ENCODE measurements around the gene UQCR11. TPM values are rescaled to one million over a fixed set of nuclear protein-coding genes. Genes with fewer than 3 reads are reported as not detected.
A peak's percentile ranks its signal among the peaks of the same experiment; 100 is the strongest.

The UQCR11 gene
- total and polyA plus RNA-seq, 2 of the 8 experiments (the other 6 are each of a cell fraction or from before 2014, with no cell fraction given) = 162 to 171 TPM

DNA sequence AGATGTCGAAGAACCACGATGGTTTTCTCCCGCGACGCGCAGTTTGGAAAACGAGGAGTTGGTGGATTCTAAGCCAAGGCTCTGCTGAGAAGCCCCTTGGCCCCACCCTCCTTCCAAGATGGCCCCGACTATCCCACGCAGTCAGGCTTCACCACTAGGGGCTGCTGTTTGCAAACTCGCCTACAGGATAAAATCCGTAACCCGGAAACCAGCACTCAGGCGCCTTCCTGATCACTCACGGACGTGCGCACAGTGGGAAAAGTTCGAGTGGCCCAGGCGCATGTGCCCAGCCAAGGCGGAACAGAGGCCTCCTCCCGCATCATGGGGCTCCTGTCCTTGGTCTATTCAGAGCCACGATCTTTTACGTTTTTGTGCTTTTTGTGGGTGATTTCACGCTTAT lies 19.2 kb upstream of the UQCR11 start:
- Histone ChIP-seq H2BK120ac (replicated peaks; ENCODE audit: low read depth, low read length) (no peak overlapping the region), H3K27me3 (replicated peaks in 1 of 4; ENCODE audit: control insufficient read depth in 3 of 4, extremely low read depth in 1 of 4, insufficient read depth in 3 of 4, low read length in 3 of 4) (no peaks in the 10 kb centered on the region), H3K9ac (replicated peaks in 1 of 4; ENCODE audit: extremely low read depth in 1 of 4, low read depth in 3 of 4, low read length in 3 of 4) (no peak overlapping the region), H4K20me1 (replicated peaks in 1 of 2; ENCODE audit: control insufficient read depth in 1 of 2, insufficient read depth in 2 of 2, low read length in 2 of 2) (peaks cover 17 to 22% of the 10 kb centered on the region in 2 experiments), H3K23ac (ENCODE audit: insufficient read length) (no peak overlapping the region), H2AK5ac (ENCODE audit: low read depth, low read length) (no peak overlapping the region), H3K18ac (ENCODE audit: extremely low read depth, low read length) (no peak overlapping the region), H4K91ac (replicated peaks; ENCODE audit: insufficient read length, low read length) (no peak overlapping the region), H3K14ac (ENCODE audit: insufficient read length) (no peak overlapping the region), H2BK15ac (ENCODE audit: low read length) (no peak overlapping the region), H3K36me3 (ENCODE audit: control insufficient read depth in 2 of 4, insufficient read depth in 4 of 4, low read length in 3 of 4) (peaks cover 7 to 54% (median 37%) of the 10 kb centered on the region in 4 experiments), H3K4ac (replicated peaks; ENCODE audit: insufficient read length, low read depth, low read length) (no peak overlapping the region), H2BK20ac (ENCODE audit: low read length) (no peak overlapping the region), H3K27ac (ENCODE audit: low read depth, low read length) (no peak overlapping the region), H2BK5ac (ENCODE audit: low read depth, low read length) (no peak overlapping the region), H2BK12ac (ENCODE audit: low read depth, low read length) (no peak overlapping the region), H4K5ac (ENCODE audit: insufficient read length, low read depth, low read length) (no peak overlapping the region), H3K79me1 (ENCODE audit: low read depth, low read length) (peaks cover 5% of the 10 kb centered on the region; the same call in 1 of the 2 replicates), H3K56ac (replicated peaks; ENCODE audit: insufficient read length, low read depth, low read length) (no peak overlapping the region), H3K9me3 (ENCODE audit: insufficient read depth in 2 of 2, low read depth in 1 of 2, low read length in 1 of 2) (no peaks in the 10 kb centered on the region), H3K79me2 (ENCODE audit: control insufficient read depth in 1 of 2, insufficient read depth in 2 of 2, low read length in 2 of 2) (peaks cover 0 to 5% of the 10 kb centered on the region in 2 experiments; a peak in 1 of 4 replicates), H2AFZ (ENCODE audit: low read length) (no peak overlapping the region), H4K8ac (ENCODE audit: extremely low read depth, insufficient read depth, low read length) (no peak overlapping the region), H3K4me3 (ENCODE audit: extremely low read depth in 1 of 4, insufficient read depth in 2 of 4, low read depth in 3 of 4, low read length in 4 of 4) (no peak overlapping the region), H3K23me2 (ENCODE audit: low read depth, low read length) (no peaks in the 10 kb centered on the region), H3K4me1 (replicated peaks in 1 of 4; ENCODE audit: control insufficient read depth in 3 of 4, insufficient read depth in 4 of 4, low read length in 3 of 4) (peaks cover 0 to 8% (median 4%) of the 10 kb centered on the region in 4 experiments; a peak in 3 of 7 replicates), H3K4me2 (ENCODE audit: insufficient read depth in 1 of 2, low read depth in 2 of 2, low read length in 2 of 2) (no peak overlapping the region)
- CTCF ChIA-PET (ENCODE audit: partially characterized antibody) = interaction anchor here (1.1 to 3.5 kb wide), 12 partner anchors 8 to 190 kb away, joined by 3 to 9 read pairs (median 5); no protein-coding TSS in a partner anchor
- POLR2A ChIA-PET (ENCODE audit: partially characterized antibody) = interaction anchor here (0.6 to 2.0 kb wide), 5 partner anchors 12 to 26 kb away, joined by 3 to 11 read pairs (median 6); no protein-coding TSS in a partner anchor
- DNase-seq (ENCODE audit: low read depth in 1 of 2, low spot score in 2 of 2) (peak; percentile 49 to 87), FAIRE-seq (peak; percentile 42)
- 84% methylated on average over 23 of the region's 23 CpGs; no CpG with 5 or more reads in 1 of the 2 experiments for WGBS, 2 experiments (ENCODE audit: extremely low coverage in 1 of 2, insufficient coverage in 1 of 2, insufficient read length in 1 of 2, insufficient replicate concordance in 2 of 2, low coverage in 1 of 2, low lambda C conversion rate in 2 of 2, missing lambda C conversion rate in 1 of 2)
- no peak for TF ChIP-seq RXRA (IDR thresholded peaks at IDR 0.05; ENCODE audit: insufficient read depth, low read depth, low read length)
- no peak for TF ChIP-seq SIRT6 (IDR thresholded peaks at IDR 0.05; ENCODE audit: low read length)
- TF ChIP-seq KDM1A (IDR thresholded peaks at IDR 0.05; ENCODE audit: borderline replicate concordance, low read length) = no peak
- TF ChIP-seq ZNF274 (IDR thresholded peaks at IDR 0.05; ENCODE audit: borderline replicate concordance, extremely low read depth, low read length) = no peak
- TF ChIP-seq BRCA1 (IDR thresholded peaks at IDR 0.05; ENCODE audit: low read depth, low read length) = no peak
- no peak for TF ChIP-seq CHD2 (IDR thresholded peaks at IDR 0.05; ENCODE audit: low read length)
- no peak for TF ChIP-seq EZH2 (IDR thresholded peaks at IDR 0.05; ENCODE audit: low read depth, low read length, severe bottlenecking)
- TF ChIP-seq, protein P1, sequence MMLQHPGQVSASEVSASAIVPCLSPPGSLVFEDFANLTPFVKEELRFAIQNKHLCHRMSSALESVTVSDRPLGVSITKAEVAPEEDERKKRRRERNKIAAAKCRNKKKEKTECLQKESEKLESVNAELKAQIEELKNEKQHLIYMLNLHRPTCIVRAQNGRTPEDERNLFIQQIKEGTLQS (IDR thresholded peaks at IDR 0.05; ENCODE audit: insufficient read depth, low read depth, low read length) = no peak
- TF ChIP-seq TAF1 (IDR thresholded peaks at IDR 0.05; ENCODE audit: low read depth, low read length) = no peak
- TF ChIP-seq CTBP2 (IDR thresholded peaks at IDR 0.05; ENCODE audit: borderline replicate concordance, insufficient read depth, insufficient read length, low read length) = no peak
- TF ChIP-seq HDAC2 (IDR thresholded peaks at IDR 0.05; ENCODE audit: borderline replicate concordance in 1 of 2, low read depth in 2 of 2, low read length in 2 of 2) = peak in 1 of 2 experiments; percentile 34; a peak in 1 of 4 replicates
- no peak for TF ChIP-seq ASH2L (IDR thresholded peaks at IDR 0.05; ENCODE audit: low read length)
- no peak for TF ChIP-seq TEAD4 (IDR thresholded peaks at IDR 0.05; ENCODE audit: low read depth, low read length)
